Measurements from ENCODE around the gene TMEM270. TPM values are rescaled to one million over a fixed set of nuclear protein-coding genes. Genes with fewer than 3 reads are reported as not detected.

TMEM270 gene, protein sequence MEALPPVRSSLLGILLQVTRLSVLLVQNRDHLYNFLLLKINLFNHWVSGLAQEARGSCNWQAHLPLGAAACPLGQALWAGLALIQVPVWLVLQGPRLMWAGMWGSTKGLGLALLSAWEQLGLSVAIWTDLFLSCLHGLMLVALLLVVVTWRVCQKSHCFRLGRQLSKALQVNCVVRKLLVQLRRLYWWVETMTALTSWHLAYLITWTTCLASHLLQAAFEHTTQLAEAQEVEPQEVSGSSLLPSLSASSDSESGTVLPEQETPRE
- total RNA-seq (ENCODE audit: low replicate concordance) = not detected in 2 replicates

DNA sequence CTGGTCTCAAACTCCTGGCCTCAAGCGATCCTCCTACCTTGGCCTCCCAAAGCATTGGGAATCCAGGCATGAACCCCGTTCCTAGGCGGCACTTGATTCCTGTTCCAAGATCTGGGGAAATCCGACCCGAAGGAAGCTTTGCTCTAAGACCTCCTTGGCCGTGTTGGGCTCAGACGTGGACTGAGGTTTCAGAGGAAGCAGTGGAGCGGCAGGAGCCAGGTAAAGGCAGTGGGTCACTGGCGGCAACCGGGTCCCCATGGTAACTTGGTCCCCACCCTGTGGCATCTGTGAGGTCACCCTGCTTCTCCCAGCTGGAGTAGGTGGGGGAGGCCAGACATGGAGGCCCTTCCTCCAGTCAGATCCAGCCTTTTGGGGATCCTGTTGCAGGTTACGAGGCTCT lies at the start of gene TMEM270:
TSS of gene TMEM270 (plus strand) at position 301 of the 400 bp plus-strand sequence. CDS start at position 337, 36 bp downstream.

DNA sequence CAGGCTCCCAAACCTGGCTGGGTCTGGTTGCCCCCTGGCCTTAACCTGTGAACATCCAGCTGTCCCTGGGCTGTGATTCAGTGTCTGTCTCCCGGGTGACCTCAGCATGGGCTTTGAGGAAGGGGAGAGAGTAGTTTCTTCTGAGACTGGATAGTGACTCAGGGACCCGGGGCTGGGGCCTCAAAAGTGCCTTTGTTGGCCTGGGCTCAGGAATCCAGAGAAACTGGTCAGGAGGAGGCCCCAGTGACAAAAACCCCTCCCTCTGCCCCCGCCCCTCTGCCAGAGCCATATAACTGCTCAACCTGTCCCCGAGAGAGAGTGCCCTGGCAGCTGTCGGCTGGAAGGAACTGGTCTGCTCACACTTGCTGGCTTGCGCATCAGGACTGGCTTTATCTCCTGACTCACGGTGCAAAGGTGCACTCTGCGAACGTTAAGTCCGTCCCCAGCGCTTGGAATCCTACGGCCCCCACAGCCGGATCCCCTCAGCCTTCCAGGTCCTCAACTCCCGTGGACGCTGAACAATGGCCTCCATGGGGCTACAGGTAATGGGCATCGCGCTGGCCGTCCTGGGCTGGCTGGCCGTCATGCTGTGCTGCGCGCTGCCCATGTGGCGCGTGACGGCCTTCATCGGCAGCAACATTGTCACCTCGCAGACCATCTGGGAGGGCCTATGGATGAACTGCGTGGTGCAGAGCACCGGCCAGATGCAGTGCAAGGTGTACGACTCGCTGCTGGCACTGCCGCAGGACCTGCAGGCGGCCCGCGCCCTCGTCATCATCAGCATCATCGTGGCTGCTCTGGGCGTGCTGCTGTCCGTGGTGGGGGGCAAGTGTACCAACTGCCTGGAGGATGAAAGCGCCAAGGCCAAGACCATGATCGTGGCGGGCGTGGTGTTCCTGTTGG lies 30.0 kb upstream of the TMEM270 start, which contains the start of gene CLDN4:
TSS of gene CLDN4 (plus strand) at position 316 of the 903 bp plus-strand sequence. CDS start at position 522, 206 bp downstream.

GRCh38 chr7:73842067-73842976 lies 18.6 kb upstream of the TMEM270 start, which contains the start of gene METTL27:
TSS of gene METTL27 (minus strand) at chr7:73842516. CDS start at chr7:73842140, 376 bp downstream.

Other genes starting within 250 kb of the TMEM270 start
- gene MLXIPL, start 236.6 kb upstream of the TMEM270 start, total RNA-seq (ENCODE audit: low replicate concordance) = 0.23 TPM in 1 of 2 replicates, not detected in the other
- 3.7 and 4.2 TPM in 2 replicates for gene VPS37D, start 193.3 kb upstream of the TMEM270 start, total RNA-seq (ENCODE audit: low replicate concordance)
- gene DNAJC30, start 177.7 kb upstream of the TMEM270 start, total RNA-seq (ENCODE audit: low replicate concordance) = 1.8 and 2.0 TPM in 2 replicates
- gene BUD23, start 177.6 kb upstream of the TMEM270 start, total RNA-seq (ENCODE audit: low replicate concordance) = 51.5 and 62.3 TPM in 2 replicates
- 20.6 and 23.7 TPM in 2 replicates for gene STX1A, start 141.5 kb upstream of the TMEM270 start, total RNA-seq (ENCODE audit: low replicate concordance)
- gene ABHD11, start 122.4 kb upstream of the TMEM270 start, total RNA-seq (ENCODE audit: low replicate concordance) = 6.6 and 8.9 TPM in 2 replicates
- gene CLDN3, start 90.9 kb upstream of the TMEM270 start, total RNA-seq (ENCODE audit: low replicate concordance) = not detected in 2 replicates
- 0.23 TPM in 2 replicates for gene CLDN4, start 30.2 kb upstream of the TMEM270 start, total RNA-seq (ENCODE audit: low replicate concordance)
- gene METTL27, start 18.6 kb upstream of the TMEM270 start, total RNA-seq (ENCODE audit: low replicate concordance) = 1.1 and 5.7 TPM in 2 replicates
- gene ELN, start 167.0 kb downstream of the TMEM270 start, total RNA-seq (ENCODE audit: low replicate concordance) = 5.9 and 385 TPM in 2 replicates
- 33.9 and 36.4 TPM in 2 replicates for gene LIMK1, start 222.6 kb downstream of the TMEM270 start, total RNA-seq (ENCODE audit: low replicate concordance)

All from smooth muscle cell of the coronary artery (primary cell).